AG04450 (cell line): Measurements from ENCODE around the gene SLFN12L. TPM values are rescaled to one million over a fixed set of nuclear protein-coding genes. Genes with fewer than 3 reads are reported as not detected.
A peak's percentile ranks its signal among the peaks of the same experiment; 100 is the strongest.

Experiments used
- CTCF ChIA-PET: fragments of 300-600, 350-600 bp; formaldehyde crosslinking; extraction: SDS; loops from one replicate; lab custom pipeline; 2022; ENCODE audit warnings: antibody characterized with exemption, inconsistent platforms; lab: Charles Lee
- POLR2A ChIA-PET: fragments of 350-600 bp; formaldehyde crosslinking; extraction: SDS; loops from one replicate; lab custom pipeline; 2021; ENCODE audit warnings: antibody characterized with exemption, inconsistent platforms; lab: Yijun Ruan, JAX
- DNase-seq: peaks from one replicate; pipeline ENCODE4 v3.0.0-alpha.2; 2011; ENCODE audit warnings: low read depth, low spot score
- H3K27ac ChIP-seq: one replicate; pipeline ENCODE4 v1.5.1; 2012; ENCODE audit warnings: low read depth, low read length, control low read depth
- H3K27me3 ChIP-seq: one replicate; pipeline ENCODE4 v1.6.0; 2012; ENCODE audit warnings: low read length; ENCODE audit not compliant: control insufficient read depth, insufficient read depth
- H3K4me3 ChIP-seq: 2 replicates; pipeline ENCODE4 v1.5.1; 2011; ENCODE audit warnings: mild to moderate bottlenecking, low read depth, low read length, control low read depth
- H3K9me3 ChIP-seq: 2 replicates; pipeline ENCODE4 v1.5.1; 2012; ENCODE audit warnings: low read length; ENCODE audit not compliant: control insufficient read depth, insufficient read depth
- polyA plus RNA-seq: library from polyadenylated mRNA; depleted of rRNA; stranded (reverse); fragments of >200 nt; gene quantifications from 2 replicates; pipeline ENCODE4 v1.2.3, GENCODE V29; 2011; rRNA removed
- small RNA-seq: library from RNA; depleted of rRNA; stranded (forward); fragments of <200 nt; gene quantifications from one replicate; pipeline ENCODE3, GENCODE V24; 2012; ENCODE audit warnings: low read depth; ENCODE audit not compliant: insufficient read length
- TF ChIP-seq, protein P1 (sequence below): IDR thresholded peaks from 2 replicates; pipeline ENCODE4 v1.5.1; 2011; ENCODE audit warnings: low read depth, low read length, control low read depth, inconsistent platforms

SLFN12L gene
- polyA plus RNA-seq, 1 experiment: 0.09 TPM

DNA sequence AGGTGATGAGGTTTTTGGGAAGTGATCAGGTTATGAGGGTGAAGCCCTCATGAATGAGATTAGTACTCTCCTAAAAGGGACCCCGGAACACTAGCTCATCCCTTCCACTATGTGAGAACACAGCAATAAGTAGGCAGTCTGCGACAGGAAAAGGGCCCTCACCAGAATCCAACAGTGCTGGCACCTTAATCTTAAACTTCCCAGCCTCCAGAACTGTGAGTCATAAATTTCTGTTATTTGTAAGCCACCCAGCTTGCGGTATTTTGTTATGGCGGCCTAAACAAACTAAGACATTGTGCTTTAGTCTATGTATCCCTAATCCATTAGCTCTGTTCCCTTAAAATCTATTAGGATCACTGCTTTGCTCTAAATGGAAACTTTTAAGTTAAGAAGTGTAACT, 113.7 kb downstream of the SLFN12L start:
- CTCF ChIA-PET: no interaction called here
- TF ChIP-seq, protein P1, sequence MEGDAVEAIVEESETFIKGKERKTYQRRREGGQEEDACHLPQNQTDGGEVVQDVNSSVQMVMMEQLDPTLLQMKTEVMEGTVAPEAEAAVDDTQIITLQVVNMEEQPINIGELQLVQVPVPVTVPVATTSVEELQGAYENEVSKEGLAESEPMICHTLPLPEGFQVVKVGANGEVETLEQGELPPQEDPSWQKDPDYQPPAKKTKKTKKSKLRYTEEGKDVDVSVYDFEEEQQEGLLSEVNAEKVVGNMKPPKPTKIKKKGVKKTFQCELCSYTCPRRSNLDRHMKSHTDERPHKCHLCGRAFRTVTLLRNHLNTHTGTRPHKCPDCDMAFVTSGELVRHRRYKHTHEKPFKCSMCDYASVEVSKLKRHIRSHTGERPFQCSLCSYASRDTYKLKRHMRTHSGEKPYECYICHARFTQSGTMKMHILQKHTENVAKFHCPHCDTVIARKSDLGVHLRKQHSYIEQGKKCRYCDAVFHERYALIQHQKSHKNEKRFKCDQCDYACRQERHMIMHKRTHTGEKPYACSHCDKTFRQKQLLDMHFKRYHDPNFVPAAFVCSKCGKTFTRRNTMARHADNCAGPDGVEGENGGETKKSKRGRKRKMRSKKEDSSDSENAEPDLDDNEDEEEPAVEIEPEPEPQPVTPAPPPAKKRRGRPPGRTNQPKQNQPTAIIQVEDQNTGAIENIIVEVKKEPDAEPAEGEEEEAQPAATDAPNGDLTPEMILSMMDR: no peak
- DNase-seq: no peak

More for the DNA sequence above, 113.7 kb downstream of the SLFN12L start:
- no peak overlapping the region for H3K27ac ChIP-seq
- H3K27me3 ChIP-seq: no peaks in the 10 kb centered on the region
- no peak overlapping the region for H3K4me3 ChIP-seq
- POLR2A ChIA-PET: interaction anchor here (0.8 kb wide), 1 partner anchor 9 kb away, joined by 4 read pairs; the partner anchor contains the start of gene SLFN12
- H3K9me3 ChIP-seq: no peaks in the 10 kb centered on the region

Small RNAs within 50 kb of the gene (small RNA-seq; reads per million reads assigned to genes)
- gene AC015911.1 (not detected), gene SNORD7 (32.0 reads per million, percentile 83 among the genes with 10 or more reads in this experiment)

Other genes with a start within 250 kb of the SLFN12L start
- gene SLFN11, start 164.1 kb downstream of the SLFN12L start, polyA plus RNA-seq: 53.3 and 73.2 TPM in 2 replicates
- 27.7 and 36.1 TPM in 2 replicates for gene SLFN12, start 105.2 kb downstream of the SLFN12L start, polyA plus RNA-seq
- 2.7 and 3.1 TPM in 2 replicates for gene SLFN13, start 88.9 kb downstream of the SLFN12L start, polyA plus RNA-seq
- gene SLFN14, start 23.1 kb upstream of the SLFN12L start, polyA plus RNA-seq: not detected in 2 replicates
- 8.3 and 10.2 TPM in 2 replicates for gene PEX12, start 40.9 kb upstream of the SLFN12L start, polyA plus RNA-seq
- gene AP2B1, start 49.6 kb upstream of the SLFN12L start, polyA plus RNA-seq: 234 and 258 TPM in 2 replicates
- 3.3 and 4.3 TPM in 2 replicates for gene RASL10B, start 194.0 kb upstream of the SLFN12L start, polyA plus RNA-seq
- not detected in 2 replicates for gene GAS2L2, start 215.6 kb upstream of the SLFN12L start, polyA plus RNA-seq
- not detected in 2 replicates for gene C17orf50, start 223.2 kb upstream of the SLFN12L start, polyA plus RNA-seq